AG09309 (cell line): Measurements from ENCODE around the gene AQP12A.

ENCODE experiments used
- DNase-seq: peaks from one replicate; pipeline ENCODE4 v3.0.0-alpha.2; 2010; ENCODE audit warnings: low read depth
- H3K4me3 ChIP-seq: 2 replicates; pipeline ENCODE4 v1.5.1; 2011; ENCODE audit warnings: mild to moderate bottlenecking, low read depth, low read length, moderate library complexity; ENCODE audit not compliant: control insufficient read depth
- TF ChIP-seq, protein P1 (sequence below): IDR thresholded peaks from 2 replicates; pipeline ENCODE4 v1.5.1; 2011; ENCODE audit warnings: mild to moderate bottlenecking, low read depth, low read length, inconsistent platforms; ENCODE audit not compliant: insufficient read depth, control insufficient read depth; ENCODE audit errors: missing control alignments

Gene AQP12A

DNA sequence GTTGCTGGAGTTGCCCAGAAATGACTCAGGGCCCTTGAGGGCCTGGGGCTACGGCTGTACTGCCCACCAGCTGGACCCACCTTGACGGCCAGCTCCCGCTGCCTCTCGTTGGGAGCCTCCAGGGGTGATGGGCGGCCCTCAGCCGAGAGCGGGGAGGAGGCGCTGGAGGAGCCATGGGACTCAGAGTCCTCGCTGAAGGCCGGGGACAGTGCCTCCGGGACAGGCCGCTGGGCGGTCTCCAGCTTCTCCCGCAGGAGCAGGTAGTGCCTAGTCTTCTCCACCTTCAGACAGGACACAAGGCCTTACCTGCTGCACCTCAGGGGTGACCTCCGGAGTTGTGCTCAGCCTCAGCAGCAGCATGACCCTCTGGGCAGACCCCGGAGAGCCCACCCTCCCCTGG lies 30.7 kb downstream of the AQP12A start:
- TF ChIP-seq, protein P1, sequence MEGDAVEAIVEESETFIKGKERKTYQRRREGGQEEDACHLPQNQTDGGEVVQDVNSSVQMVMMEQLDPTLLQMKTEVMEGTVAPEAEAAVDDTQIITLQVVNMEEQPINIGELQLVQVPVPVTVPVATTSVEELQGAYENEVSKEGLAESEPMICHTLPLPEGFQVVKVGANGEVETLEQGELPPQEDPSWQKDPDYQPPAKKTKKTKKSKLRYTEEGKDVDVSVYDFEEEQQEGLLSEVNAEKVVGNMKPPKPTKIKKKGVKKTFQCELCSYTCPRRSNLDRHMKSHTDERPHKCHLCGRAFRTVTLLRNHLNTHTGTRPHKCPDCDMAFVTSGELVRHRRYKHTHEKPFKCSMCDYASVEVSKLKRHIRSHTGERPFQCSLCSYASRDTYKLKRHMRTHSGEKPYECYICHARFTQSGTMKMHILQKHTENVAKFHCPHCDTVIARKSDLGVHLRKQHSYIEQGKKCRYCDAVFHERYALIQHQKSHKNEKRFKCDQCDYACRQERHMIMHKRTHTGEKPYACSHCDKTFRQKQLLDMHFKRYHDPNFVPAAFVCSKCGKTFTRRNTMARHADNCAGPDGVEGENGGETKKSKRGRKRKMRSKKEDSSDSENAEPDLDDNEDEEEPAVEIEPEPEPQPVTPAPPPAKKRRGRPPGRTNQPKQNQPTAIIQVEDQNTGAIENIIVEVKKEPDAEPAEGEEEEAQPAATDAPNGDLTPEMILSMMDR: no peak
- H3K4me3 ChIP-seq: no peak overlapping the region
- no peak for DNase-seq

DNA sequence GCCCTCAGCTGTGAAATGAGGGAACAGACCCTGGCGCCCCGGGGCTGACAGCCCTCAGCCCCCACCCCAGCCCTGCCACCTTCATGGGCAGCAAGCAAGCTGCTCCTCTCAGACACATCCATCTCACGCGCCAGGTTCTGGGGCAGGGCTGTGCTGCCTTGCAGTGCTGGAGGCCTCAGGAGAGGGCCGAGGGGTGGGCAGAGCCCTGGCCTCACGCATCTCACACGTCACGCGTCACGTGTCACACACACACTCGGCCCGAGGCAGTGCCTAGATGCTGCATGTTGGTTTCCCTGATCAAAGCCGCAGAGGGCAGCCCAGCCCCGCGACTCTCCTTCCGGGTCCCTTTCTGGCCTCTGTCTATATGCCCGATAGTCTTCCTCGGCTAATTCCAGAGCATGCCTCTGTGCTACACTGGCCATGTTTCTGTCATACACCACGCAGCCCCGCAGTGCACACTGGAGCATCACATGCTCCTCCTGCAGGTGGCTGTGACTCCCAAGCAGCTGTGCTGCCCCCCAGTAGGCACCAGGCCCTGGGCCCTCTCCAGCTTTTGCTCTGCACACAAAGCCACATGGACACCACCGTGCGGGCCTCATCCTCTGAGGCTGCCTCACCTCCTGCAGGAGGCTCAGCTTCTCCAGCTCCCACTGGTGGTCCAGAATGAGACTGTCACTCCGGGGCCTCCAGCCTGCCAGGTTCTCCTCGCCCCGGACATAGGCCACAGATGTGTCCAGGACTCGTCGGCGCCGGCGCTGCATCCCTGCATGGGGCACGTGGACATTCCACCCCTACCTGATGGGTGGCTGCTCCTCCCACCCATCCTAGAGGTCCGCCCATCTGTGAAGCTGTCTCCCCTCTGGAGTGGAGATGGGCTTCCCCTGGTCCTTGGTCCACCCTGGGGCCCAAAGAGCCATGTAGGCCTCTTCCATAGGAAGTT lies 31.4 kb downstream of the AQP12A start:
- no peak for DNase-seq
- no peak overlapping the region for H3K4me3 ChIP-seq
- TF ChIP-seq, protein P1: no peak

DNA sequence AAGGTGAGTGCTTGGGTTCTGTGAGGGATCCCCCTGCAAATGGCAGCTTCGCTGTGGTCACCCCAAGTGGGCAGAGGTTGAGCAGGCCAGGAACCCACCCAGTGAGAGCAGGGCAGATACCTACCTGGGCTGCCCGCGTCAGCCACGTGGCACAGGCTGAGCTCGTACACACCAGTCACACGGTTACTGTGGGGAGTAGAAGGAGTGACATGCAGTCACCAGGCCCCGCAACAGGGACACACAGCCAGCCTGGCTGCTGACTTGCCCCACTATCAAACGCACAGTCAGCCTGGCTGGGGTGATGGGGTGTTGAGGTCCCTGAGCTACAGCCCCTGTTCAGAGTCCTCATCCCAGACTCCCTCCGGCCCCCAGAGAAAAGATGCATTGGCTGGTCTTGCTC lies 32.2 kb downstream of the AQP12A start:
- TF ChIP-seq, protein P1: no peak

DNA sequence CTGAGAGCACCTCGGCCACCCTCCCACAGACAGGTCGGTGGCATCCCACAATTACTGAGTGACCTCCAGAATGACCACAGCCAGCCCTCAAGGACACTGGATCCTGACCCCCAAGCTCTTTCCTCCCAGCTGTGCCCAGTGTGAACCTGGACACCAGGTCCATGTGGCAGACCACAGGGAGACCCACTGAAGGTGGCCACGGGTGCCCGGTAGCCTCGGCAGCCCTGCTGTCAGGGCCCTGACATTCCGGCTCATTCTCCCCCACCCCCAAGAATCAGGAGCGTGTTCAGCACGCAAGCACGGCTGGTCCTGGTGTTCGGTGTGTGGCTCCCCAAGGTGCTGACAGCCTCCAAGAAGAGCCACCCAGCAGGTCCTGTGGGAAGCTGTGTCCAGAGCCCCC lies 32.8 kb downstream of the AQP12A start:
- H3K4me3 ChIP-seq: no peak overlapping the region
- no peak for DNase-seq
- TF ChIP-seq, protein P1: no peak

More for the DNA sequence above, 32.2 kb downstream of the AQP12A start:
- no peak for DNase-seq
- no peak overlapping the region for H3K4me3 ChIP-seq

DNA sequence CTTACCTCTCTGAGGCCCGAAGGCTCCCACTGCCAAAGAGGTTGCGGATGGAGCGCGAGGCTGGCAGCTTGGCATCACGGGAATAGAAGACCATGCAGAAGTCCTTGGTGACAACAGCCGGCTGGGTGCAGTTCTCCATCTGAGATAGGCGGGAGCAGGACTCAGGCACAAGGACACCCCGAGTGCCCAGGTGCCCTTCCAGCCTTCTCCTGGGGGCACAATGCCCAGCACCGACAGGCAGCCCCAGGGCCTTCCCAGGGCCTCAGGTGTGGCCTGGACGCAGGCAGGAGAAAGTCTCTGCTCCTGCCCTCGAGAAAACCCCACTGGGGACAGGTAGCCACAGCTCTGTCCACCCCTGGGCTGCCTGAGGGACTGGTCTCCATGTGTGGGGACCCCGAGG lies 33.6 kb downstream of the AQP12A start:
- no peak for DNase-seq
- H3K4me3 ChIP-seq: no peak overlapping the region
- TF ChIP-seq, protein P1: no peak

DNA sequence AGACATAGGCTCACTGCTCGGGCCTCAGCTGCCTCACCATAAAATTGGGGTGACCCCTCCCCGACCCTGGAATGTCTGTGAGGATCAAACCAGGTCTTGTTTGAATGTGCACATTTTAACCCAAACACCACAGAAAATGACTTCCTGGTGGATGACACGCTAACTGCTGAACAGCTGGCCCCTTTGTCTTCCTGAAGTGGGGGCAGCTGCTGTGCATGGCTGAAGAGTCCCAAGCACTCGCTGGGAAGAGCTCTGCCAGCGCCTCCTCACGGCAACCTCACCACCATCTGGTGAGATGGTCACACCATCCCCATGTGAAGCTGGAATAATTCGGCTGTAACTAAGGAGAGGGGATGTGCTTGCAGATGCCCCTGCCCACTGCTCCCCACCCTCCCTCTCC lies 34.0 kb downstream of the AQP12A start:
- DNase-seq: no peak
- TF ChIP-seq, protein P1: no peak
- H3K4me3 ChIP-seq: no peak overlapping the region
